Adrenal gland (tissue), 5 donors: Measurements from ENCODE around the gene CALCR.

Source experiments
- CTCF ChIP-seq, 6 experiments: fragments of 450-650 bp in 4 of 6; fragments of 200-600 bp in 2 of 6; sonication (generic) in 1 of 6; IDR thresholded peaks; 1 replicate in 5 of 6; 2 replicates in 1 of 6; pipeline versions ENCODE4 v1.5.1 to v1.8.0; 2016 to 2021; ENCODE audit warnings: antibody characterized with exemption in 6 of 6, mild to moderate bottlenecking in 2 of 6, moderate library complexity in 1 of 6
- POLR2A ChIP-seq, 2 donors: fragments of 450-650 bp; IDR thresholded peaks; one replicate each; pipeline ENCODE4 v1.6.1; 2017; ENCODE audit warnings: antibody characterized with exemption in 2 of 2, mild to moderate bottlenecking in 2 of 2, moderate library complexity in 1 of 2
- donor health status: DM: no; HTN: no; CAD: no.

- TF ChIP-seq CTCF (IDR thresholded peaks at IDR 0.05) (no peak), POLR2A (IDR thresholded peaks at IDR 0.05) (no peak)
Measured at GRCh38 chr7:93575555-93576399, 1.3 kb upstream of the CALCR start.
